HAP-1 (cell line): ENCODE results near the gene SFTA2.
"Not testable (repeated sequence)": the region's sequence is repeated elsewhere in the genome, so short reads cannot be mapped to it uniquely, and the experiment has no call there.

Source experiments
- DNase-seq, 2 experiments: peaks; one replicate each; pipeline ENCODE4 v3.0.0-alpha.2; 2016 to 2020; ENCODE audit warnings: low spot score in 2 of 2
- H3K27me3 ChIP-seq: fragments of 250-450 bp; sonication (Bioruptor Pico); 2 replicates; pipeline ENCODE4 v1.5.1; 2020; ENCODE audit warnings: low read depth, mild to moderate bottlenecking, moderate library complexity
- H3K36me3 ChIP-seq: fragments of 250-450 bp; sonication (Bioruptor Pico); replicated peaks from 2 replicates; pipeline ENCODE4 v1.5.1; 2020; ENCODE audit warnings: mild to moderate bottlenecking
- H3K4me1 ChIP-seq: fragments of 250-450 bp; sonication (Bioruptor Pico); 2 replicates; pipeline ENCODE4 v1.5.1; 2020; ENCODE audit warnings: mild to moderate bottlenecking
- H3K4me3 ChIP-seq: fragments of 250-450 bp; sonication (Bioruptor Pico); 2 replicates; pipeline ENCODE4 v1.5.1; 2020; ENCODE audit warnings: mild to moderate bottlenecking, moderate library complexity
- H3K9me3 ChIP-seq: fragments of 250-450 bp; sonication (Bioruptor Pico); 2 replicates; pipeline ENCODE4 v1.5.1; 2020; ENCODE audit warnings: mild to moderate bottlenecking, moderate library complexity
- in situ Hi-C: fragments of 300-500 bp; cut with MboI; formaldehyde crosslinking; loops from 3 replicates; pipeline ENCODE4 v1.14.3; 2020; ENCODE audit warnings: low sequenced_read_pairs, inconsistent platforms, mixed read lengths

The SFTA2 gene

GRCh38 chr6:30931969-30932645, at the start of gene SFTA2:
TSS of gene SFTA2 (minus strand) at chr6:30932170. CDS start at chr6:30932096, 74 bp downstream.
- H3K4me3 ChIP-seq = no peak within 1 kb of the TSS

GRCh38 chr6:30979690-30980089, 47.7 kb upstream of the SFTA2 start:
- peaks cover 25% of the 10 kb centered on the region for H3K27me3 ChIP-seq
- in situ Hi-C loops = no loop called here

More at GRCh38 chr6:30931969-30932645, at the start of gene SFTA2:
- Histone ChIP-seq H3K36me3 (peaks cover 4% of the 10 kb centered on the region; the same call in 1 of the 2 replicates), H3K27me3 (no peaks in the 10 kb centered on the region), H3K9me3 (no peaks in the 10 kb centered on the region), H3K4me1 (no peaks in the 10 kb centered on the region)
- in situ Hi-C loops = no loop called here
- no peak for DNase-seq

GRCh38 chr6:30979141-30979540, 47.2 kb upstream of the SFTA2 start:
- in situ Hi-C loops = no loop called here
- no peak overlapping the region for H3K4me3 ChIP-seq
- H3K27me3 ChIP-seq = peaks cover 25% of the 10 kb centered on the region

More at GRCh38 chr6:30979690-30980089, 47.7 kb upstream of the SFTA2 start:
- Histone ChIP-seq H3K9me3 (no peaks in the 10 kb centered on the region), H3K36me3 (no peaks in the 10 kb centered on the region), H3K4me1 (peaks cover 2% of the 10 kb centered on the region; the same call in 1 of the 2 replicates), H3K4me3 (no peak overlapping the region)
- DNase-seq = no peak

GRCh38 chr6:30974490-30975252, 42.7 kb upstream of the SFTA2 start:
- peak in 1 of 2 experiments; percentile 24 for DNase-seq
- H3K4me1 ChIP-seq = peaks cover 6% of the 10 kb centered on the region; the same call in 1 of the 2 replicates
- H3K9me3 ChIP-seq = no peaks in the 10 kb centered on the region
- no peaks in the 10 kb centered on the region for H3K36me3 ChIP-seq
- in situ Hi-C loops = no loop called here
- peaks cover 14% of the 10 kb centered on the region for H3K27me3 ChIP-seq
- H3K4me3 ChIP-seq = no peak overlapping the region

More at GRCh38 chr6:30979141-30979540, 47.2 kb upstream of the SFTA2 start:
- Histone ChIP-seq H3K9me3 (no peaks in the 10 kb centered on the region), H3K4me1 (peaks cover 6% of the 10 kb centered on the region; the same call in 1 of the 2 replicates), H3K36me3 (no peaks in the 10 kb centered on the region)
- no peak for DNase-seq

- H3K36me3 ChIP-seq = no peaks in the 10 kb centered on the region
- H3K9me3 ChIP-seq = no peaks in the 10 kb centered on the region
- no peak overlapping the region for H3K4me3 ChIP-seq
- peaks cover 6% of the 10 kb centered on the region; the same call in 1 of the 2 replicates for H3K4me1 ChIP-seq
- in situ Hi-C loops = no loop called here
- H3K27me3 ChIP-seq = 0 out of 2 replicates have a peak, but pooled peaks cover 2% of the 10 kb centered on the region
- DNase-seq = no peak
Observed at GRCh38 chr6:30972816-30973215, 40.8 kb upstream of the SFTA2 start.

GRCh38 chr6:30970946-30971345, 39.0 kb upstream of the SFTA2 start:
- in situ Hi-C loops = no loop called here
- Histone ChIP-seq H3K9me3 (no peaks in the 10 kb centered on the region), H3K36me3 (no peaks in the 10 kb centered on the region), H3K4me1 (peaks cover 6% of the 10 kb centered on the region; the same call in 1 of the 2 replicates), H3K27me3 (0 out of 2 replicates have a peak, but pooled peaks cover 2% of the 10 kb centered on the region), H3K4me3 (no peak overlapping the region)
- no peak for DNase-seq

- H3K4me1 ChIP-seq, H3K9me3 ChIP-seq, in situ Hi-C loops, H3K27me3 ChIP-seq, DNase-seq, H3K36me3 ChIP-seq, H3K4me3 ChIP-seq: not testable (repeated sequence)
Observed at GRCh38 chr6:30969171-30969570, 37.2 kb upstream of the SFTA2 start.

GRCh38 chr6:30966154-30966553, 34.2 kb upstream of the SFTA2 start:
- Histone ChIP-seq H3K4me1 (no peaks in the 10 kb centered on the region), H3K9me3 (no peaks in the 10 kb centered on the region), H3K4me3 (no peak overlapping the region), H3K36me3 (no peaks in the 10 kb centered on the region), H3K27me3 (no peaks in the 10 kb centered on the region)
- no peak for DNase-seq
- in situ Hi-C loops = no loop called here

GRCh38 chr6:30965140-30965601, 33.2 kb upstream of the SFTA2 start:
- in situ Hi-C loops = no loop called here
- Histone ChIP-seq H3K36me3 (no peaks in the 10 kb centered on the region), H3K4me3 (no peak overlapping the region)

GRCh38 chr6:30964075-30964474, 32.1 kb upstream of the SFTA2 start:
- Histone ChIP-seq H3K36me3 (no peaks in the 10 kb centered on the region), H3K27me3 (0 out of 2 replicates have a peak, but pooled peaks cover under 1% of the 10 kb centered on the region), H3K9me3 (no peaks in the 10 kb centered on the region), H3K4me3 (no peak overlapping the region), H3K4me1 (no peaks in the 10 kb centered on the region)
- in situ Hi-C loops = no loop called here
- DNase-seq = no peak

More at GRCh38 chr6:30965140-30965601, 33.2 kb upstream of the SFTA2 start:
- Histone ChIP-seq H3K4me1 (no peaks in the 10 kb centered on the region), H3K27me3 (no peaks in the 10 kb centered on the region), H3K9me3 (no peaks in the 10 kb centered on the region)
- DNase-seq = no peak

- in situ Hi-C loops = no loop called here
- DNase-seq = no peak
- Histone ChIP-seq H3K27me3 (0 out of 2 replicates have a peak, but pooled peaks cover 2% of the 10 kb centered on the region), H3K9me3 (no peaks in the 10 kb centered on the region), H3K4me1 (no peaks in the 10 kb centered on the region), H3K36me3 (no peaks in the 10 kb centered on the region), H3K4me3 (no peak overlapping the region)
Observed at GRCh38 chr6:30963641-30964040, 31.7 kb upstream of the SFTA2 start.

- H3K4me1 ChIP-seq = no peaks in the 10 kb centered on the region
Observed at GRCh38 chr6:30962716-30963115, 30.7 kb upstream of the SFTA2 start.

GRCh38 chr6:30960907-30961673, 29.1 kb upstream of the SFTA2 start:
- in situ Hi-C loops = no loop called here
- no peaks in the 10 kb centered on the region for H3K9me3 ChIP-seq
- no peak overlapping the region for H3K4me3 ChIP-seq
- H3K4me1 ChIP-seq = peaks cover under 1% of the 10 kb centered on the region; the same call in 1 of the 2 replicates
- DNase-seq = no peak
- H3K36me3 ChIP-seq = no peaks in the 10 kb centered on the region
- H3K27me3 ChIP-seq = 0 out of 2 replicates have a peak, but pooled peaks cover 2% of the 10 kb centered on the region

More at GRCh38 chr6:30962716-30963115, 30.7 kb upstream of the SFTA2 start:
- in situ Hi-C loops = no loop called here
- DNase-seq = no peak
- H3K27me3 ChIP-seq = 0 out of 2 replicates have a peak, but pooled peaks cover 2% of the 10 kb centered on the region
- no peaks in the 10 kb centered on the region for H3K36me3 ChIP-seq
- H3K9me3 ChIP-seq = no peaks in the 10 kb centered on the region
- no peak overlapping the region for H3K4me3 ChIP-seq
